ENCODE measurements around the gene HGS.

HGS gene

GRCh38 chr17:81716674-81716996, 32.8 kb downstream of the HGS start:
- FAIRE-seq = no peak
- DNase-seq (ENCODE audit: insufficient read length, low spot score) = no peak
- TF ChIP-seq CTCF (IDR thresholded peaks at IDR 0.05; ENCODE audit: insufficient read depth, missing control alignments) = no peak

- no peak for TF ChIP-seq CTCF (IDR thresholded peaks at IDR 0.05; ENCODE audit: insufficient read depth, missing control alignments)
- no peak for DNase-seq (ENCODE audit: insufficient read length, low spot score)
- FAIRE-seq = no peak
Measured at GRCh38 chr17:81717049-81717765, 33.4 kb downstream of the HGS start.

- no peak for TF ChIP-seq CTCF (IDR thresholded peaks at IDR 0.05; ENCODE audit: insufficient read depth, missing control alignments)
- no peak for FAIRE-seq
- DNase-seq (ENCODE audit: insufficient read length, low spot score) = no peak
Measured at GRCh38 chr17:81717766-81718089, 33.9 kb downstream of the HGS start.

GRCh38 chr17:81719410-81720266, 35.8 kb downstream of the HGS start:
- FAIRE-seq = no peak
- no peak for TF ChIP-seq CTCF (IDR thresholded peaks at IDR 0.05; ENCODE audit: insufficient read depth, missing control alignments)

GRCh38 chr17:81720267-81721071, 36.7 kb downstream of the HGS start:
- DNase-seq (ENCODE audit: insufficient read length, low spot score) (no peak), FAIRE-seq (no peak)
- TF ChIP-seq CTCF (IDR thresholded peaks at IDR 0.05; ENCODE audit: insufficient read depth, missing control alignments) = no peak

More at GRCh38 chr17:81719410-81720266, 35.8 kb downstream of the HGS start:
- no peak for DNase-seq (ENCODE audit: insufficient read length, low spot score)

GRCh38 chr17:81722184-81723120, 38.6 kb downstream of the HGS start:
- no peak for DNase-seq (ENCODE audit: insufficient read length, low spot score)
- no peak for FAIRE-seq
- TF ChIP-seq CTCF (IDR thresholded peaks at IDR 0.05; ENCODE audit: insufficient read depth, missing control alignments) = no peak

Measured in D721Med (cell line).